HG03196 (cell line): ENCODE data around the gene COASY.

Experiments
- ATAC-seq: cut with Tn5 transposase; IDR thresholded peaks from one replicate; pipeline ENCODE4 v1.9.1; 2021; ENCODE audit not compliant: unreplicated experiment

COASY gene

GRCh38 chr17:42561897-42562387 is at the start of gene COASY:
Gene COASY (plus strand): TSS chr17:42562148. CDS start chr17:42562623, 475 bp downstream.
- peak; percentile 54 for ATAC-seq

- no peak for ATAC-seq
These were observed 49.7 kb upstream of the COASY start for GRCh38 chr17:42512246-42512645.

- no peak for ATAC-seq
These were observed 49.2 kb upstream of the COASY start for GRCh38 chr17:42512733-42513251.

GRCh38 chr17:42513686-42514085 is 48.3 kb upstream of the COASY start:
- ATAC-seq: no peak

- ATAC-seq: no peak
These were observed 47.7 kb upstream of the COASY start for GRCh38 chr17:42514279-42514678.

- ATAC-seq: no peak
These were observed 47.1 kb upstream of the COASY start for GRCh38 chr17:42514867-42515266.

- no peak for ATAC-seq
These were observed 44.4 kb upstream of the COASY start for GRCh38 chr17:42517516-42517915.

GRCh38 chr17:42518046-42518754 is 43.7 kb upstream of the COASY start:
- no peak for ATAC-seq

- ATAC-seq: no peak
These were observed 43.0 kb upstream of the COASY start for GRCh38 chr17:42518755-42519545.

GRCh38 chr17:42519546-42520491 is 42.1 kb upstream of the COASY start:
- ATAC-seq: no peak

- no peak for ATAC-seq
These were observed 41.4 kb upstream of the COASY start for GRCh38 chr17:42520540-42520951.

GRCh38 chr17:42521036-42521435 is 40.9 kb upstream of the COASY start:
- ATAC-seq: no peak

- ATAC-seq: no peak
These were observed 40.2 kb upstream of the COASY start for GRCh38 chr17:42521666-42522262.

- no peak for ATAC-seq
These were observed 39.6 kb upstream of the COASY start for GRCh38 chr17:42522263-42522790.

- no peak for ATAC-seq
These were observed 39.1 kb upstream of the COASY start for GRCh38 chr17:42522798-42523278.

GRCh38 chr17:42525221-42525620 is 36.7 kb upstream of the COASY start:
- ATAC-seq: no peak

GRCh38 chr17:42526031-42526444 is 35.9 kb upstream of the COASY start:
- ATAC-seq: no peak

GRCh38 chr17:42527932-42528331 is 34.0 kb upstream of the COASY start:
- no peak for ATAC-seq

GRCh38 chr17:42529061-42529460 is 32.9 kb upstream of the COASY start:
- ATAC-seq: no peak

- ATAC-seq: no peak
These were observed 30.9 kb upstream of the COASY start for GRCh38 chr17:42530952-42531454.
